Spleen (tissue), 11 donors: ENCODE measurements around the gene OBSCN. TPM values are rescaled to one million over a fixed set of nuclear protein-coding genes. Genes with fewer than 3 reads are reported as not detected.

Experiments used
- DNase-seq: peaks from one replicate; pipeline ENCODE4 v3.0.0-alpha.2; 2020
- H3K27ac ChIP-seq, 8 donors: fragments of 200-600 bp; sonication (generic) in 7 of 8; 1 replicate in 4 of 8; 2 replicates in 4 of 8; pipeline versions ENCODE4 v1.5.0 to v1.8.0; 2016 to 2021; ENCODE audit warnings: inconsistent platforms in 4 of 8, mild to moderate bottlenecking in 4 of 8, moderate library complexity in 1 of 8
- H3K27me3 ChIP-seq, 7 donors: fragments of 200-600 bp; sonication (generic) in 6 of 7; replicated peaks in 1 of 7; 1 replicate in 4 of 7; 2 replicates in 3 of 7; pipeline versions ENCODE4 v1.5.0 to v1.8.0; 2016 to 2021; ENCODE audit warnings: inconsistent platforms in 3 of 7, mild to moderate bottlenecking in 1 of 7
- H3K36me3 ChIP-seq, 6 donors: fragments of 200-600 bp; sonication (generic) in 5 of 6; 1 replicate in 4 of 6; 2 replicates in 2 of 6; pipeline versions ENCODE4 v1.5.0 to v1.8.0; 2016 to 2021; ENCODE audit warnings: inconsistent platforms in 2 of 6
- H3K4me1 ChIP-seq, 6 donors: fragments of 200-600 bp; sonication (generic) in 5 of 6; 1 replicate in 3 of 6; 2 replicates in 3 of 6; pipeline versions ENCODE4 v1.5.0 to v1.8.0; 2016 to 2021; ENCODE audit warnings: inconsistent platforms in 3 of 6
- H3K4me3 ChIP-seq, 8 donors: fragments of 200-600 bp; sonication (generic) in 7 of 8; 1 replicate in 4 of 8; 2 replicates in 4 of 8; pipeline versions ENCODE4 v1.5.0 to v1.8.0; 2016 to 2021; ENCODE audit warnings: inconsistent platforms in 4 of 8, mild to moderate bottlenecking in 4 of 8, moderate library complexity in 2 of 8
- H3K9me3 ChIP-seq, 8 donors: fragments of 200-600 bp; sonication (generic) in 7 of 8; 1 replicate in 4 of 8; 2 replicates in 4 of 8; pipeline versions ENCODE4 v1.5.0 to v1.8.0; 2016 to 2021; ENCODE audit warnings: inconsistent platforms in 4 of 8
- POLR2A ChIP-seq, 3 donors: fragments of 450-650 bp; IDR thresholded peaks; one replicate each; pipeline ENCODE4 v1.5.1; 2017; ENCODE audit warnings: antibody characterized with exemption in 3 of 3, mild to moderate bottlenecking in 1 of 3
- POLR2AphosphoS5 ChIP-seq, 3 donors: sonication (generic); formaldehyde crosslinking; IDR thresholded peaks; one replicate each; pipeline ENCODE4 v1.5.1; 2017; ENCODE audit warnings: antibody characterized with exemption in 3 of 3
- WGBS, 5 donors: extraction: QIAGEN DNeasy Blood & Tissue Kit in 3 of 5; methylation state at CpG; one replicate each; pipeline versions ENCODE4 v1.1.5 to v1.1.7; 2013 to 2018; 5-methylcytosine and 5-hydroxymethylcytosine counted together
- intact Hi-C: fragments of 100-400 bp; cut with DNase I; formaldehyde crosslinking; loops from one replicate; pipeline ENCODE4 v1.15.0; 2023; ENCODE audit warnings: low total_unique reads
- polyA plus RNA-seq, 3 donors: library from polyadenylated mRNA; stranded (reverse); fragments of 200-250 nt; gene quantifications; one replicate each; pipeline ENCODE4 v1.2.1, GENCODE V29; 2013
- total RNA-seq, 7 donors: library from RNA; depleted of rRNA in 3 of 7; stranded (reverse); fragments of >200 nt in 3 of 7; fragmentation: NEBNext Ultra II Directional in 4 of 7; extraction: Animal tissue kit (Norgen Biotek cat#: 25700) in 4 of 7; gene quantifications; one replicate each; pipeline versions ENCODE4 v1.1.0 to v1.2.1, GENCODE V29; 2016 to 2021
- TF ChIP-seq, protein P1 (sequence below), 11 experiments: fragments of 200-600 bp in 7 of 11; fragments of 450-650 bp in 4 of 11; sonication (generic) in 4 of 11; IDR thresholded peaks in 8 of 11; conservative IDR thresholded peaks in 3 of 11; 1 replicate in 7 of 11; 2 replicates in 4 of 11; pipeline versions ENCODE4 v1.4.0 to v1.8.0; 2016 to 2021; ENCODE audit warnings: antibody characterized with exemption in 11 of 11, inconsistent platforms in 4 of 11, mild to moderate bottlenecking in 1 of 11
- donor health status: healthy with polysubstance abuse.
- donor health status: DM: no; HTN: no; CAD: no; lungs with moderate emphysema.
- donor health status: DM: no; HTN: no; CAD: no.
- donor health status: Bipolar disorder and iron deficiency.
- donor health status: healthy.
- donor health status: DM: no; HTN: no; CAD: no.
- donor health status: DM: yes; HTN: yes; CAD: no.

OBSCN gene
- total and polyA plus RNA-seq, 10 donors, result 12.6 to 71.7 (median 41.9) TPM

DNA sequence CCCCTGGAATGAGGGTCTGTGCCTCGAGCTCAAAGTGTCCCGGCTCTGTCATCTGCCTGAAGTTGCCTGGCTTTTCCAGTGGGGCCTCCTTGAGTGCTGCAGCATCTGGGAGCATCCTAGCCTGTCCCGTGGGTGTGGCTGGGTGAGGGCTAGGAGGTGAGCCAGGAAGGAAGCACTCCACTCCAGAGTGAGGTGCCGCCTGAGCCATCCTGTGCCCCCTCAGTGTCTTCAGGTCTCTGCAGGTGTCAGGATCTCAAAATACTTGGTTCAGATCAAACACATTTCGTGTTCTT lies 30.7 kb upstream of the OBSCN start:
- H3K36me3 ChIP-seq, result peaks cover 5 to 26% (median 8%) of the 10 kb centered on the region in 6 donors
- 74 to 86% (median 80%) methylated on average over 3 to 5 of the region's 5 CpGs for WGBS, 5 donors
- no peak for DNase-seq
- peaks cover 0 to 41% (median 7%) of the 10 kb centered on the region in 6 donors for H3K4me1 ChIP-seq
- H3K27ac ChIP-seq, result peak overlapping the region in 2 of 8 donors; percentile 43 to 56
- peaks cover 0 to 4% (median 0%) of the 10 kb centered on the region in 8 donors for H3K9me3 ChIP-seq
- H3K4me3 ChIP-seq, result no peak overlapping the region
- no peaks in the 10 kb centered on the region for H3K27me3 ChIP-seq
- TF ChIP-seq POLR2AphosphoS5 (IDR thresholded peaks at IDR 0.05) (no peak), POLR2A (IDR thresholded peaks at IDR 0.05) (no peak)
- TF ChIP-seq, protein P1, sequence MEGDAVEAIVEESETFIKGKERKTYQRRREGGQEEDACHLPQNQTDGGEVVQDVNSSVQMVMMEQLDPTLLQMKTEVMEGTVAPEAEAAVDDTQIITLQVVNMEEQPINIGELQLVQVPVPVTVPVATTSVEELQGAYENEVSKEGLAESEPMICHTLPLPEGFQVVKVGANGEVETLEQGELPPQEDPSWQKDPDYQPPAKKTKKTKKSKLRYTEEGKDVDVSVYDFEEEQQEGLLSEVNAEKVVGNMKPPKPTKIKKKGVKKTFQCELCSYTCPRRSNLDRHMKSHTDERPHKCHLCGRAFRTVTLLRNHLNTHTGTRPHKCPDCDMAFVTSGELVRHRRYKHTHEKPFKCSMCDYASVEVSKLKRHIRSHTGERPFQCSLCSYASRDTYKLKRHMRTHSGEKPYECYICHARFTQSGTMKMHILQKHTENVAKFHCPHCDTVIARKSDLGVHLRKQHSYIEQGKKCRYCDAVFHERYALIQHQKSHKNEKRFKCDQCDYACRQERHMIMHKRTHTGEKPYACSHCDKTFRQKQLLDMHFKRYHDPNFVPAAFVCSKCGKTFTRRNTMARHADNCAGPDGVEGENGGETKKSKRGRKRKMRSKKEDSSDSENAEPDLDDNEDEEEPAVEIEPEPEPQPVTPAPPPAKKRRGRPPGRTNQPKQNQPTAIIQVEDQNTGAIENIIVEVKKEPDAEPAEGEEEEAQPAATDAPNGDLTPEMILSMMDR (IDR thresholded peaks at IDR 0.05 in 8 of 11, conservative IDR thresholded peaks at IDR 0.05 in 3 of 11), result no peak
- intact Hi-C loops, result no loop called here

GRCh38 chr1:228177721-228178710 lies 29.8 kb upstream of the OBSCN start:
- TF ChIP-seq POLR2A (IDR thresholded peaks at IDR 0.05), result no peak
- no peak for TF ChIP-seq POLR2AphosphoS5 (IDR thresholded peaks at IDR 0.05)
- TF ChIP-seq, protein P1 (IDR thresholded peaks at IDR 0.05 in 8 of 11, conservative IDR thresholded peaks at IDR 0.05 in 3 of 11), result no peak
- peaks cover 0 to 41% (median 7%) of the 10 kb centered on the region in 6 donors for H3K4me1 ChIP-seq
- 74 to 81% (median 77%) methylated on average over 12 of the region's 12 CpGs for WGBS, 5 donors
- H3K4me3 ChIP-seq, result no peak overlapping the region
- peaks cover 0 to 4% (median 0%) of the 10 kb centered on the region in 8 donors for H3K9me3 ChIP-seq
- H3K27me3 ChIP-seq, result no peaks in the 10 kb centered on the region
- intact Hi-C loops, result no loop called here
- peak; percentile 51 for DNase-seq
- peak overlapping the region in 2 of 8 donors; percentile 43 to 56 for H3K27ac ChIP-seq
- peaks cover 5 to 26% (median 8%) of the 10 kb centered on the region in 6 donors for H3K36me3 ChIP-seq

- H3K36me3 ChIP-seq, result peaks cover 5 to 26% (median 8%) of the 10 kb centered on the region in 6 donors
- peak; percentile 59 for DNase-seq
- H3K4me3 ChIP-seq, result no peak overlapping the region
- TF ChIP-seq, protein P1 (IDR thresholded peaks at IDR 0.05 in 8 of 11, conservative IDR thresholded peaks at IDR 0.05 in 3 of 11), result no peak
- TF ChIP-seq POLR2AphosphoS5 (IDR thresholded peaks at IDR 0.05) (no peak), POLR2A (IDR thresholded peaks at IDR 0.05) (no peak)
- 59 to 73% (median 68%) methylated on average over 12 of the region's 12 CpGs for WGBS, 5 donors
- peaks cover 0 to 41% (median 7%) of the 10 kb centered on the region in 6 donors for H3K4me1 ChIP-seq
- intact Hi-C loops, result no loop called here
- H3K9me3 ChIP-seq, result peaks cover 0 to 4% (median 0%) of the 10 kb centered on the region in 8 donors
- no peaks in the 10 kb centered on the region for H3K27me3 ChIP-seq
- H3K27ac ChIP-seq, result peak overlapping the region in 1 of 8 donors; percentile 56
Measured at GRCh38 chr1:228178737-228179684, 28.8 kb upstream of the OBSCN start.
